Measurements from ENCODE around the gene ARMS2. TPM values are rescaled to one million over a fixed set of nuclear protein-coding genes. Genes with fewer than 3 reads are reported as not detected.

Gene ARMS2
- polyA plus RNA-seq, 1 donor from 2014 or later = not detected

GRCh38 chr10:122487174-122487765 is 32.8 kb downstream of the ARMS2 start:
- no peaks in the 10 kb centered on the region for H3K9me3 ChIP-seq (ENCODE audit: low read length)
- H2AFZ ChIP-seq (ENCODE audit: low read depth, low read length) = no peak overlapping the region
- H3F3A ChIP-seq (ENCODE audit: insufficient read depth, low read length, poor library complexity, severe bottlenecking) = no peaks in the 10 kb centered on the region
- TF ChIP-seq REST (IDR thresholded peaks at IDR 0.05; ENCODE audit: borderline replicate concordance) (no peak), POLR2AphosphoS5 (IDR thresholded peaks at IDR 0.05) (no peak), MXI1 (conservative IDR thresholded peaks at IDR 0.05; ENCODE audit: poor library complexity, severe bottlenecking) (no peak), RAD21 (conservative IDR thresholded peaks at IDR 0.05) (no peak), TAF1 (IDR thresholded peaks at IDR 0.05; ENCODE audit: low read depth) (no peak), EZH2 (IDR thresholded peaks at IDR 0.05; ENCODE audit: borderline replicate concordance, insufficient read depth, low read length, poor library complexity, severe bottlenecking) (no peak), EP300 (conservative IDR thresholded peaks at IDR 0.05; ENCODE audit: poor library complexity, severe bottlenecking) (no peak), SMC3 (conservative IDR thresholded peaks at IDR 0.05; ENCODE audit: poor library complexity) (no peak), CTCF (IDR thresholded peaks at IDR 0.05; ENCODE audit: poor library complexity, severe bottlenecking) (no peak)
- no peak overlapping the region for H3K4me2 ChIP-seq (ENCODE audit: low read length)
- no peak overlapping the region for H3K27ac ChIP-seq (ENCODE audit: low read length)
- H3K36me3 ChIP-seq (ENCODE audit: insufficient read depth, low read length) = no peaks in the 10 kb centered on the region
- H3K79me2 ChIP-seq (replicated peaks; ENCODE audit: insufficient read depth, low read length) = no peaks in the 10 kb centered on the region
- H3K9ac ChIP-seq (ENCODE audit: low read length) = no peak overlapping the region
- H4K20me1 ChIP-seq (ENCODE audit: insufficient read depth) = no peaks in the 10 kb centered on the region
- no peak overlapping the region for H3K4me3 ChIP-seq (ENCODE audit: low read length)
- no peaks in the 10 kb centered on the region for H3K9me2 ChIP-seq (ENCODE audit: insufficient read depth, low read length)
- no peaks in the 10 kb centered on the region for H3K27me3 ChIP-seq (ENCODE audit: insufficient read depth, low read depth, low read length)

- H3K9me2 ChIP-seq (ENCODE audit: insufficient read depth, low read length) = no peaks in the 10 kb centered on the region
- H3K9ac ChIP-seq (ENCODE audit: low read length) = no peak overlapping the region
- no peaks in the 10 kb centered on the region for H3K36me3 ChIP-seq (ENCODE audit: insufficient read depth, low read length)
- no peaks in the 10 kb centered on the region for H3K27me3 ChIP-seq (ENCODE audit: insufficient read depth, low read depth, low read length)
- H4K20me1 ChIP-seq (ENCODE audit: insufficient read depth) = no peaks in the 10 kb centered on the region
- no peaks in the 10 kb centered on the region for H3K79me2 ChIP-seq (replicated peaks; ENCODE audit: insufficient read depth, low read length)
- no peaks in the 10 kb centered on the region for H3F3A ChIP-seq (ENCODE audit: insufficient read depth, low read length, poor library complexity, severe bottlenecking)
- H3K4me3 ChIP-seq (ENCODE audit: low read length) = no peak overlapping the region
- no peak overlapping the region for H2AFZ ChIP-seq (ENCODE audit: low read depth, low read length)
- H3K27ac ChIP-seq (ENCODE audit: low read length) = no peak overlapping the region
- H3K9me3 ChIP-seq (ENCODE audit: low read length) = no peaks in the 10 kb centered on the region
- TF ChIP-seq REST (IDR thresholded peaks at IDR 0.05; ENCODE audit: borderline replicate concordance) = no peak
- TF ChIP-seq EP300 (conservative IDR thresholded peaks at IDR 0.05; ENCODE audit: poor library complexity, severe bottlenecking) = no peak
- no peak for TF ChIP-seq TAF1 (IDR thresholded peaks at IDR 0.05; ENCODE audit: low read depth)
- TF ChIP-seq MXI1 (conservative IDR thresholded peaks at IDR 0.05; ENCODE audit: poor library complexity, severe bottlenecking) = no peak
- no peak for TF ChIP-seq EZH2 (IDR thresholded peaks at IDR 0.05; ENCODE audit: borderline replicate concordance, insufficient read depth, low read length, poor library complexity, severe bottlenecking)
- TF ChIP-seq RAD21 (conservative IDR thresholded peaks at IDR 0.05) = no peak
- no peak for TF ChIP-seq SMC3 (conservative IDR thresholded peaks at IDR 0.05; ENCODE audit: poor library complexity)
- TF ChIP-seq POLR2AphosphoS5 (IDR thresholded peaks at IDR 0.05) = no peak
- TF ChIP-seq CTCF (IDR thresholded peaks at IDR 0.05; ENCODE audit: poor library complexity, severe bottlenecking) = no peak
- H3K4me2 ChIP-seq (ENCODE audit: low read length) = no peak overlapping the region
Measured at GRCh38 chr10:122490268-122490667, 35.8 kb downstream of the ARMS2 start.

Measured in neural cell (in vitro differentiated cells).